H9 (cell line): ENCODE results near the gene TMEM109. TPM values are rescaled to one million over a fixed set of nuclear protein-coding genes. Genes with fewer than 3 reads are reported as not detected.

Experiments used
- DNase-seq: peaks from one replicate; pipeline ENCODE4 v3.0.0-alpha.2; 2017
- H2AFZ ChIP-seq: one replicate; pipeline ENCODE4 v1.6.1; 2013; ENCODE audit warnings: mild to moderate bottlenecking, low read length, control low read depth, moderate library complexity
- H2AK5ac ChIP-seq: 2 replicates; pipeline ENCODE4 v1.6.1; 2013; ENCODE audit warnings: low read length, control low read depth, mixed read lengths; ENCODE audit not compliant: insufficient read length
- H2BK120ac ChIP-seq: one replicate; pipeline ENCODE4 v1.6.1; 2013; ENCODE audit warnings: low read depth, mild to moderate bottlenecking, low read length, control low read depth, inconsistent platforms; ENCODE audit not compliant: poor library complexity, severe bottlenecking
- H2BK12ac ChIP-seq: 2 replicates; pipeline ENCODE4 v1.6.1; 2013; ENCODE audit warnings: low read length, control low read depth, mixed read lengths, low read depth; ENCODE audit not compliant: insufficient read length
- H2BK15ac ChIP-seq: 2 replicates; pipeline ENCODE4 v1.6.1; 2013; ENCODE audit warnings: low read depth, low read length, control low read depth
- H2BK20ac ChIP-seq: one replicate; pipeline ENCODE4 v1.6.1; 2013; ENCODE audit warnings: low read depth, mild to moderate bottlenecking, low read length, control low read depth, inconsistent platforms; ENCODE audit not compliant: poor library complexity, severe bottlenecking
- H2BK5ac ChIP-seq: 2 replicates; pipeline ENCODE4 v1.6.1; 2013; ENCODE audit warnings: low read length, control low read depth, mixed read lengths; ENCODE audit not compliant: insufficient read length
- H3K14ac ChIP-seq: 2 replicates; pipeline ENCODE4 v1.6.1; 2013; ENCODE audit warnings: low read length, control low read depth; ENCODE audit not compliant: insufficient read depth
- H3K18ac ChIP-seq: 2 replicates; pipeline ENCODE4 v1.6.1; 2013; ENCODE audit warnings: low read depth, mild to moderate bottlenecking, mixed read lengths, low read length, control low read depth; ENCODE audit not compliant: insufficient read length
- H3K23ac ChIP-seq: 2 replicates; pipeline ENCODE4 v1.6.1; 2013; ENCODE audit warnings: low read length, control low read depth, mixed read lengths, low read depth; ENCODE audit not compliant: insufficient read length
- H3K23me2 ChIP-seq: 2 replicates; pipeline ENCODE4 v1.6.1; 2013; ENCODE audit warnings: low read depth, mild to moderate bottlenecking, mixed read lengths, low read length, control low read depth; ENCODE audit not compliant: insufficient read length, poor library complexity, severe bottlenecking
- H3K27ac ChIP-seq: 2 replicates; pipeline ENCODE4 v1.5.1; 2013; ENCODE audit warnings: low read length, control low read depth, mixed read lengths, low read depth; ENCODE audit not compliant: insufficient read length
- H3K27me3 ChIP-seq: 2 replicates; pipeline ENCODE4 v1.6.1; 2013; ENCODE audit warnings: low read length, control low read depth, inconsistent platforms; ENCODE audit not compliant: insufficient read depth
- H3K4ac ChIP-seq: 2 replicates; pipeline ENCODE4 v1.6.1; 2013; ENCODE audit warnings: low read depth, mild to moderate bottlenecking, control low read depth, inconsistent platforms, low read length, moderate library complexity
- H3K4me1 ChIP-seq: 2 replicates; pipeline ENCODE4 v1.6.1; 2013; ENCODE audit warnings: low read length, control low read depth, inconsistent platforms; ENCODE audit not compliant: insufficient read depth
- H3K4me2 ChIP-seq: 2 replicates; pipeline ENCODE4 v1.6.1; 2013; ENCODE audit warnings: low read length, control low read depth, mixed read lengths; ENCODE audit not compliant: insufficient read length, insufficient read depth
- H3K56ac ChIP-seq: 2 replicates; pipeline ENCODE4 v1.6.1; 2013; ENCODE audit warnings: low read depth, mild to moderate bottlenecking, mixed read lengths, low read length, control low read depth; ENCODE audit not compliant: insufficient read length
- H3K79me1 ChIP-seq: 2 replicates; pipeline ENCODE4 v1.6.1; 2013; ENCODE audit warnings: low read depth, mild to moderate bottlenecking, moderate library complexity, low read length, control low read depth, inconsistent platforms; ENCODE audit not compliant: insufficient read depth, poor library complexity, severe bottlenecking
- H3K79me2 ChIP-seq: 2 replicates; pipeline ENCODE4 v1.6.1; 2013; ENCODE audit warnings: low read length, control low read depth, inconsistent platforms; ENCODE audit not compliant: insufficient read depth
- H3K9ac ChIP-seq: 2 replicates; pipeline ENCODE4 v1.6.1; 2013; ENCODE audit warnings: low read length, control low read depth, mixed read lengths; ENCODE audit not compliant: insufficient read length; ENCODE audit errors: extremely low read depth
- H3K9me3 ChIP-seq: one replicate; pipeline ENCODE4 v1.6.1; 2013; ENCODE audit warnings: low read depth, low read length, inconsistent platforms; ENCODE audit not compliant: control insufficient read depth
- H3T11ph ChIP-seq: one replicate; pipeline ENCODE4 v1.6.1; 2013; ENCODE audit warnings: mild to moderate bottlenecking, low read length, control low read depth, inconsistent platforms
- H4K20me1 ChIP-seq: one replicate; pipeline ENCODE4 v1.6.1; 2013; ENCODE audit not compliant: control insufficient read depth, insufficient read length, insufficient read depth
- H4K5ac ChIP-seq: 2 replicates; pipeline ENCODE4 v1.6.1; 2013; ENCODE audit warnings: low read depth, mild to moderate bottlenecking, mixed read lengths, low read length, control low read depth; ENCODE audit not compliant: insufficient read length
- H4K8ac ChIP-seq: replicated peaks from 2 replicates; pipeline ENCODE4 v1.6.1; 2013; ENCODE audit warnings: low read length, control low read depth, mixed read lengths, low read depth; ENCODE audit not compliant: insufficient read length
- H4K91ac ChIP-seq: 2 replicates; pipeline ENCODE4 v1.6.1; 2013; ENCODE audit warnings: low read depth, mild to moderate bottlenecking, moderate library complexity, mixed read lengths, low read length, control low read depth; ENCODE audit not compliant: insufficient read length
- H3K27ac Mint-ChIP-seq, 3 experiments: 2 replicates in 2 of 3; 3 replicates in 1 of 3; pipeline ENCODE4 v1.8.0; 2020 to 2021; ENCODE audit warnings: mixed read lengths in 3 of 3, mild to moderate bottlenecking in 1 of 3, moderate library complexity in 1 of 3
- H3K27me3 Mint-ChIP-seq: 2 replicates; pipeline ENCODE4 v1.8.0; 2021; ENCODE audit warnings: low read depth, mild to moderate bottlenecking, moderate library complexity, mixed read lengths
- H3K36me3 Mint-ChIP-seq, 3 experiments: 2 replicates in 2 of 3; 3 replicates in 1 of 3; pipeline ENCODE4 v1.8.0; 2020 to 2021; ENCODE audit warnings: low read depth in 3 of 3, mixed read lengths in 3 of 3; ENCODE audit not compliant: insufficient read depth in 1 of 3
- H3K4me1 Mint-ChIP-seq, 2 experiments: 2 replicates each; pipeline ENCODE4 v1.8.0; 2020; ENCODE audit warnings: mixed read lengths in 2 of 2
- H3K4me3 Mint-ChIP-seq, 2 experiments: 2 replicates in 1 of 2; 3 replicates in 1 of 2; pipeline ENCODE4 v1.8.0; 2020 to 2021; ENCODE audit warnings: mild to moderate bottlenecking in 2 of 2, mixed read lengths in 2 of 2, moderate library complexity in 1 of 2
- H3K9me3 Mint-ChIP-seq, 2 experiments: 2 replicates in 1 of 2; 3 replicates in 1 of 2; pipeline ENCODE4 v1.8.0; 2020; ENCODE audit warnings: mild to moderate bottlenecking in 2 of 2, mixed read lengths in 2 of 2, moderate library complexity in 1 of 2
- CTCF ChIP-seq: fragments of 200-600 bp; sonication (generic); conservative IDR thresholded peaks from 3 replicates; pipeline ENCODE4 v1.8.0; 2021; ENCODE audit warnings: antibody characterized with exemption, mild to moderate bottlenecking
- WGBS: extraction: QIAGEN DNeasy Blood & Tissue Kit; methylation state at CpG from one replicate; pipeline ENCODE4 v1.1.7; 2013; ENCODE audit warnings: missing lambda C conversion rate, low lambda C conversion rate, mixed read lengths; ENCODE audit not compliant: insufficient read length; ENCODE audit errors: extremely low coverage; 5-methylcytosine and 5-hydroxymethylcytosine counted together
- total RNA-seq: library from RNA; stranded (reverse); gene quantifications from 2 replicates; pipeline ENCODE4 v1.2.1, GENCODE V29; 2021

Gene TMEM109
- total RNA-seq, 1 experiment from 2014 or later, result 38.0 TPM

- Mint-ChIP-seq H3K27me3 (no peaks in the 10 kb centered on the region), H3K36me3 (peaks cover 49 to 91% (median 77%) of the 10 kb centered on the region in 3 experiments; a peak in 6 of 7 replicates), H3K4me3 (no peak overlapping the region; a peak in 1 of 5 replicates), H3K9me3 (no peaks in the 10 kb centered on the region), H3K27ac (peak overlapping the region in 2 of 3 experiments; percentile 52 to 87; a peak in 4 of 7 replicates), H3K4me1 (peaks cover 0 to 4% of the 10 kb centered on the region in 2 experiments; a peak in 2 of 4 replicates)
- Histone ChIP-seq H4K8ac (no peak overlapping the region), H3K79me1 (peaks cover under 1% of the 10 kb centered on the region), H2BK120ac (no peak overlapping the region), H2BK15ac (no peak overlapping the region), H2BK5ac (no peak overlapping the region), H3K79me2 (peaks cover 5% of the 10 kb centered on the region; the same call in 1 of the 2 replicates), H3K23me2 (no peaks in the 10 kb centered on the region), H3K4me1 (no peaks in the 10 kb centered on the region), H2BK20ac (no peak overlapping the region), H3K9me3 (no peaks in the 10 kb centered on the region), H3K23ac (no peak overlapping the region), H4K91ac (no peak overlapping the region), H3T11ph (no peak overlapping the region), H3K27ac (no peak overlapping the region), H4K5ac (no peak overlapping the region), H3K18ac (no peak overlapping the region), H3K4me2 (no peak overlapping the region), H3K14ac (no peak overlapping the region), H4K20me1 (peaks cover 2% of the 10 kb centered on the region), H3K27me3 (no peaks in the 10 kb centered on the region), H3K4ac (no peak overlapping the region), H2AFZ (no peak overlapping the region), H2BK12ac (peak overlapping the region; percentile 21), H2AK5ac (no peak overlapping the region), H3K9ac (no peak overlapping the region), H3K56ac (no peak overlapping the region)
- peak; percentile 92 for TF ChIP-seq CTCF
- peak; percentile 49 for DNase-seq
- no CpG with 5 or more reads among the region's 12 CpGs for WGBS
Measured at GRCh38 chr11:60899046-60899936, 14.7 kb upstream of the TMEM109 start.
